ENCODE data around the gene ARHGAP44. TPM values are rescaled to one million over a fixed set of nuclear protein-coding genes. Genes with fewer than 3 reads are reported as not detected.
A peak's percentile ranks its signal among the peaks of the same experiment; 100 is the strongest.

The ARHGAP44 gene
- total RNA-seq = 8.6 TPM
- long read RNA-seq = 0 reads

GRCh38 chr17:12789481-12790248 lies at the start of gene ARHGAP44:
Gene ARHGAP44, plus strand, starts transcription at chr17:12789498. Its CDS starts 341 bp downstream, at chr17:12789839.
- intact Hi-C loops (cut with DNase I) = no loop called here
- DNase-seq (ENCODE audit: missing footprints) = peak; percentile 77
- peak; percentile 97 for ATAC-seq

- DNase-seq (ENCODE audit: missing footprints) = no peak
- intact Hi-C loops (cut with DNase I) = loop anchor here (10.0 kb wide), 1 partner anchor 555 kb away; no protein-coding TSS in a partner anchor
- no peak for ATAC-seq
Observed at GRCh38 chr17:12739500-12739899, 49.8 kb upstream of the ARHGAP44 start.

GRCh38 chr17:12743046-12743445 lies 46.3 kb upstream of the ARHGAP44 start:
- DNase-seq (ENCODE audit: missing footprints) (no peak), ATAC-seq (no peak)
- intact Hi-C loops (cut with DNase I) = loop anchor here (2.0 to 5.0 kb wide), 3 partner anchors 76 to 486 kb away; no protein-coding TSS in a partner anchor

GRCh38 chr17:12744298-12744697 lies 45.0 kb upstream of the ARHGAP44 start:
- intact Hi-C loops (cut with DNase I) = loop anchor here (5.0 kb wide), 2 partner anchors 197 to 487 kb away; no protein-coding TSS in a partner anchor
- DNase-seq (ENCODE audit: missing footprints) (no peak), ATAC-seq (peak; percentile 87)

- DNase-seq (ENCODE audit: missing footprints) (no peak), ATAC-seq (no peak)
- intact Hi-C loops (cut with DNase I) = loop anchor here (5.0 kb wide), 2 partner anchors 197 to 487 kb away; no protein-coding TSS in a partner anchor
Observed at GRCh38 chr17:12744786-12745185, 44.5 kb upstream of the ARHGAP44 start.

- intact Hi-C loops (cut with DNase I) = no loop called here
- ATAC-seq (no peak), DNase-seq (ENCODE audit: missing footprints) (no peak)
Observed at GRCh38 chr17:12745486-12745885, 43.8 kb upstream of the ARHGAP44 start.

GRCh38 chr17:12756786-12757185 lies 32.5 kb upstream of the ARHGAP44 start:
- DNase-seq (ENCODE audit: missing footprints) (no peak), ATAC-seq (no peak)
- intact Hi-C loops (cut with DNase I) = no loop called here

- no peak for DNase-seq (ENCODE audit: missing footprints)
- intact Hi-C loops (cut with DNase I) = no loop called here
- no peak for ATAC-seq
Observed at GRCh38 chr17:12759090-12759489, 30.2 kb upstream of the ARHGAP44 start.

GRCh38 chr17:12765548-12765947 lies 23.8 kb upstream of the ARHGAP44 start:
- DNase-seq (ENCODE audit: missing footprints) (no peak), ATAC-seq (peak; percentile 80)
- intact Hi-C loops (cut with DNase I) = no loop called here

GRCh38 chr17:12768255-12768654 lies 21.0 kb upstream of the ARHGAP44 start:
- intact Hi-C loops (cut with DNase I) = no loop called here
- ATAC-seq = peak; percentile 38

GRCh38 chr17:12769981-12770380 lies 19.3 kb upstream of the ARHGAP44 start:
- intact Hi-C loops (cut with DNase I) = no loop called here
- ATAC-seq (no peak), DNase-seq (ENCODE audit: missing footprints) (no peak)

More at GRCh38 chr17:12768255-12768654, 21.0 kb upstream of the ARHGAP44 start:
- DNase-seq (ENCODE audit: missing footprints) = no peak

- intact Hi-C loops (cut with DNase I) = no loop called here
- DNase-seq (ENCODE audit: missing footprints) (no peak), ATAC-seq (no peak)
Observed at GRCh38 chr17:12773153-12773552, 16.1 kb upstream of the ARHGAP44 start.

GRCh38 chr17:12789075-12789480 lies 220 bp upstream of the ARHGAP44 start:
- ATAC-seq (no peak), DNase-seq (ENCODE audit: missing footprints) (no peak)
- intact Hi-C loops (cut with DNase I) = no loop called here

- no peak for DNase-seq (ENCODE audit: missing footprints)
- intact Hi-C loops (cut with DNase I) = no loop called here
- no peak for ATAC-seq
Observed at GRCh38 chr17:12790249-12791106, 1.2 kb downstream of the ARHGAP44 start.

- ATAC-seq = no peak
- intact Hi-C loops (cut with DNase I) = no loop called here
- DNase-seq (ENCODE audit: missing footprints) = no peak
Observed at GRCh38 chr17:12794919-12795532, 5.7 kb downstream of the ARHGAP44 start.

GRCh38 chr17:12800855-12801365 lies 11.6 kb downstream of the ARHGAP44 start:
- intact Hi-C loops (cut with DNase I) = no loop called here
- ATAC-seq (no peak), DNase-seq (ENCODE audit: missing footprints) (no peak)

- DNase-seq (ENCODE audit: missing footprints) (no peak), ATAC-seq (no peak)
- intact Hi-C loops (cut with DNase I) = no loop called here
Observed at GRCh38 chr17:12806630-12807029, 17.3 kb downstream of the ARHGAP44 start.

- intact Hi-C loops (cut with DNase I) = no loop called here
Observed at GRCh38 chr17:12808723-12809122, 19.4 kb downstream of the ARHGAP44 start.

GRCh38 chr17:12812877-12813276 lies 23.6 kb downstream of the ARHGAP44 start:
- intact Hi-C loops (cut with DNase I) = no loop called here
- DNase-seq (ENCODE audit: missing footprints) (no peak), ATAC-seq (no peak)

More at GRCh38 chr17:12808723-12809122, 19.4 kb downstream of the ARHGAP44 start:
- DNase-seq (ENCODE audit: missing footprints) = no peak
- no peak for ATAC-seq

Data from Right ventricle myocardium inferior (tissue), 1 donor.